Astrocyte (in vitro differentiated cells and primary cell): Measurements from ENCODE around the gene KIR3DL3.
"Not testable (repeated sequence)": the region's sequence is repeated elsewhere in the genome, so short reads cannot be mapped to it uniquely, and the experiment has no call there.

Experiments
- CTCF ChIP-seq: IDR thresholded peaks from 2 replicates; pipeline ENCODE4 v1.5.1; 2011; ENCODE audit warnings: low read depth, mild to moderate bottlenecking, inconsistent platforms, low read length, moderate library complexity; ENCODE audit not compliant: insufficient read depth
- EZH2 ChIP-seq: IDR thresholded peaks from 2 replicates; pipeline ENCODE4 v1.6.1; 2012; ENCODE audit warnings: mild to moderate bottlenecking, low read length, inconsistent platforms; ENCODE audit not compliant: insufficient read depth

GRCh38 chr19:54747614-54748322 lies 23.5 kb downstream of the KIR3DL3 start:
- TF ChIP-seq CTCF, EZH2: not testable (repeated sequence)
